HL-60 (cell line): ENCODE data around the gene PRPF38B.
"Not testable (repeated sequence)": the region's sequence is repeated elsewhere in the genome, so short reads cannot be mapped to it uniquely, and the experiment has no call there.

Source experiments
- DNase-seq, 2 experiments: peaks; one replicate each; pipeline ENCODE4 v3.0.0-alpha.2; 2010 to 2020; ENCODE audit warnings: low read depth in 1 of 2, low spot score in 1 of 2
- H3K27ac ChIP-seq: fragments of 250-450 bp; sonication (Bioruptor Pico); replicated peaks from 2 replicates; pipeline ENCODE4 v1.5.1; 2020; ENCODE audit warnings: mild to moderate bottlenecking, moderate library complexity
- H3K27me3 ChIP-seq: fragments of 250-450 bp; sonication (Bioruptor Pico); 2 replicates; pipeline ENCODE4 v1.5.1; 2021; ENCODE audit warnings: mild to moderate bottlenecking, moderate library complexity; ENCODE audit not compliant: insufficient read depth, poor library complexity, severe bottlenecking
- H3K4me3 ChIP-seq: replicated peaks from 2 replicates; pipeline ENCODE4 v1.5.1; 2011; ENCODE audit warnings: mild to moderate bottlenecking, control low read depth, low read length; ENCODE audit not compliant: insufficient read depth
- CTCF ChIP-seq: IDR thresholded peaks from one replicate; pipeline ENCODE4 v1.5.1; 2011; ENCODE audit warnings: low read length, control low read depth, inconsistent platforms; ENCODE audit not compliant: insufficient read depth
- GABPA ChIP-seq: IDR thresholded peaks from 2 replicates; pipeline ENCODE4 v1.6.1; 2012; ENCODE audit warnings: low read depth
- POLR2AphosphoS5 ChIP-seq: IDR thresholded peaks from 2 replicates; pipeline ENCODE4 v1.6.1; 2012; ENCODE audit warnings: low read depth
- REST ChIP-seq: IDR thresholded peaks from 2 replicates; pipeline ENCODE4 v1.6.1; 2012; ENCODE audit warnings: low read depth; ENCODE audit not compliant: insufficient replicate concordance
- SPI1 ChIP-seq: IDR thresholded peaks from 2 replicates; pipeline ENCODE4 v1.6.1; 2012; ENCODE audit warnings: low read depth, mild to moderate bottlenecking, borderline replicate concordance

Gene PRPF38B

GRCh38 chr1:108671143-108671542, 21.0 kb upstream of the PRPF38B start:
- Histone ChIP-seq H3K27me3 (no peaks in the 10 kb centered on the region), H3K4me3 (no peak overlapping the region), H3K27ac (no peak overlapping the region)
- TF ChIP-seq SPI1 (peak; percentile 38; the same call in 1 of the 2 replicates), GABPA (no peak)
- DNase-seq: peak in 1 of 2 experiments; percentile 43

GRCh38 chr1:108678706-108679105, 13.4 kb upstream of the PRPF38B start:
- no peaks in the 10 kb centered on the region for H3K27me3 ChIP-seq

GRCh38 chr1:108679586-108680213, 12.4 kb upstream of the PRPF38B start:
- no peak overlapping the region for H3K27ac ChIP-seq
- H3K27me3 ChIP-seq: no peaks in the 10 kb centered on the region
- DNase-seq: no peak
- no peak for TF ChIP-seq REST
- peak; percentile 19; the same call in 1 of the 2 replicates for TF ChIP-seq SPI1
- H3K4me3 ChIP-seq: no peak overlapping the region

More at GRCh38 chr1:108678706-108679105, 13.4 kb upstream of the PRPF38B start:
- no peak for TF ChIP-seq GABPA
- no peak for TF ChIP-seq POLR2AphosphoS5
- TF ChIP-seq REST: no peak
- TF ChIP-seq SPI1: no peak
- TF ChIP-seq CTCF: no peak
- no peak overlapping the region for H3K27ac ChIP-seq
- DNase-seq: no peak
- H3K4me3 ChIP-seq: no peak overlapping the region

DNA sequence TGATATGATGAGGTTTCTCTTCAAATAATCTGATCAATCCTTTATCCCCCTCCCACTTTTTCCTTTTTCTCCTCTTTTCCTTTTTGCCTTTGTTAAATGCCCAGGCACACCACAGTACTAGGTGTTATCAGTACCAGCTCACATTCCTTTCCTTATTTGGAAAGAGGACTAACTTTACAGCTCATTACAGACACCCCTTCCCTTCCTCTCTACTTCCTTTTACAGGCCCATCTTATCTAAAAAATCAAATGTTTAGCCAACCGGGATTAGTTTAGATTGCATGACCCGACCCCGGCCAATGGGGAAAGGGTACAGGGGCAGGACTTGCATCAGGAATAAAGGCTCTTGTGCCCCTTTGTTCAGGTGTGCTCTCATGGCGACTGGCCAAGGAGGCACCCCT, 10.4 kb upstream of the PRPF38B start:
- H3K27ac ChIP-seq, H3K4me3 ChIP-seq, DNase-seq, H3K27me3 ChIP-seq: not testable (repeated sequence)

DNA sequence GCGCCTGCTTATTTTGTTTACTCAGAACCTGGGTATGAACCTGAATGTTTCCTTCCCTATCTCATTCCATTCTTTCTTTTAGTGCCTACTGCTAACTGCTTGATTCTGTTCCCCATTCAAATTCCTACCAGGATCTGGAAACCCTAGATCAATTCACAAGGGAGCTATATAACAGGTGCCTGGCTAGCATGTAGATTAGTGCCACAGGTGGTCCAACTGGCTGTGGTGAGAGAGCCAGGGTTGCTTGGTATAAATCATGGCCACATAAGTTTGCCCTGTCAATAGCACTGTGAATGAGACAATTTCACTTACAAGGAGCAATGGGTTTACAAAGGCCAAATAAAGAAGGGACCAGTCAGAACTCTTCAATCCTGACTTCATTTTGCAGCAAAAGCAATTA, 6.6 kb upstream of the PRPF38B start:
- no peak overlapping the region for H3K4me3 ChIP-seq
- H3K27ac ChIP-seq: no peak overlapping the region
- no peak for DNase-seq
- TF ChIP-seq POLR2AphosphoS5: no peak
- TF ChIP-seq GABPA: no peak
- no peak for TF ChIP-seq SPI1
- TF ChIP-seq REST: no peak
- TF ChIP-seq CTCF: no peak
- H3K27me3 ChIP-seq: no peaks in the 10 kb centered on the region
